Epithelial cell of esophagus (primary cell): ENCODE results near the gene CENPX.

ENCODE experiments used
- DNase-seq: peaks from one replicate; pipeline ENCODE4 v3.0.0; 2010; ENCODE audit warnings: low read depth
- H3K4me3 ChIP-seq: 2 replicates; pipeline ENCODE4 v1.5.1; 2011; ENCODE audit warnings: mild to moderate bottlenecking, low read length, control low read depth
- TF ChIP-seq, protein P1 (sequence below): IDR thresholded peaks from 2 replicates; pipeline ENCODE4 v1.5.1; 2011; ENCODE audit warnings: low read depth, mild to moderate bottlenecking, low read length, control low read depth, inconsistent platforms; ENCODE audit not compliant: insufficient read depth; ENCODE audit errors: missing control alignments

CENPX gene

DNA sequence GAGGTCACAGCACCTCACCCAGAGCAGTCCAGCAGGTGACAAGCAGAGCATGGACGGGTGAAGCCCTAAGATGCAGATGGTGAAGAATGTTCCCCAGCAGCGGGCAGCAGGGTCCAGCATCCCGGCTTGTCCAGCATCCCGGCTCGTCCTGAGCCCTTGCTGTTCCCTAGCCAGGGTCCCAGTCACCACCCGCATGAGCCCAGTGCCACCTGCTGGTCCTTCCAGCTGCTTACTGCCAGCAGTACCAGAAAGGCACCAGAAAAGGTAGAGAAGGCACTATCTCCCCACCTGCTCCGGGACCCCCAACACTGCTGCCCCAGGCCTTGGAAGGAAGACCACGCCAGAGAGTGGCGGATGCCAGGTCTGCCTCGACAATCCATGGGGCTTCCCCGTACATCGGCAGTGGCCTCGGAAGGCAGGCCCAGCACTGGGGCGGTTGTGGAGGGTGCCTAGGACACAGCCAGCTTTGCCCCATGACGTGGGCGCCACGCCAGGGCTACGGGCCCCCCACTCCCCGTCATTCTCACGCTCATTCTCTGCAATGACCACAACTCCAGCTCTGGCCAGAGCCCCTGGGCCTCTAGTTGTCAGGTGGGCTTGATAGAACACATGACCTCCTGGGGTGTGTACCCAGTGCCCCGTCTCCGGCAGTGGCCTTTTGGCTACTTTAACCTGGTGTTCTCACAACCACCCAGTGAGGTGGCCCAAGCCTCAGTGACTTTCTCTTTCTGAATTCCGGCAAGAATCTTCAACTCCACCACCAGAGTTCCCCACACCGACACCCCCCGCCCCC is 1.4 kb downstream of the CENPX start:
- DNase-seq: peak; percentile 76
- peak overlapping the region; percentile 64 for H3K4me3 ChIP-seq
- TF ChIP-seq, protein P1, sequence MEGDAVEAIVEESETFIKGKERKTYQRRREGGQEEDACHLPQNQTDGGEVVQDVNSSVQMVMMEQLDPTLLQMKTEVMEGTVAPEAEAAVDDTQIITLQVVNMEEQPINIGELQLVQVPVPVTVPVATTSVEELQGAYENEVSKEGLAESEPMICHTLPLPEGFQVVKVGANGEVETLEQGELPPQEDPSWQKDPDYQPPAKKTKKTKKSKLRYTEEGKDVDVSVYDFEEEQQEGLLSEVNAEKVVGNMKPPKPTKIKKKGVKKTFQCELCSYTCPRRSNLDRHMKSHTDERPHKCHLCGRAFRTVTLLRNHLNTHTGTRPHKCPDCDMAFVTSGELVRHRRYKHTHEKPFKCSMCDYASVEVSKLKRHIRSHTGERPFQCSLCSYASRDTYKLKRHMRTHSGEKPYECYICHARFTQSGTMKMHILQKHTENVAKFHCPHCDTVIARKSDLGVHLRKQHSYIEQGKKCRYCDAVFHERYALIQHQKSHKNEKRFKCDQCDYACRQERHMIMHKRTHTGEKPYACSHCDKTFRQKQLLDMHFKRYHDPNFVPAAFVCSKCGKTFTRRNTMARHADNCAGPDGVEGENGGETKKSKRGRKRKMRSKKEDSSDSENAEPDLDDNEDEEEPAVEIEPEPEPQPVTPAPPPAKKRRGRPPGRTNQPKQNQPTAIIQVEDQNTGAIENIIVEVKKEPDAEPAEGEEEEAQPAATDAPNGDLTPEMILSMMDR: peak; percentile 91

DNA sequence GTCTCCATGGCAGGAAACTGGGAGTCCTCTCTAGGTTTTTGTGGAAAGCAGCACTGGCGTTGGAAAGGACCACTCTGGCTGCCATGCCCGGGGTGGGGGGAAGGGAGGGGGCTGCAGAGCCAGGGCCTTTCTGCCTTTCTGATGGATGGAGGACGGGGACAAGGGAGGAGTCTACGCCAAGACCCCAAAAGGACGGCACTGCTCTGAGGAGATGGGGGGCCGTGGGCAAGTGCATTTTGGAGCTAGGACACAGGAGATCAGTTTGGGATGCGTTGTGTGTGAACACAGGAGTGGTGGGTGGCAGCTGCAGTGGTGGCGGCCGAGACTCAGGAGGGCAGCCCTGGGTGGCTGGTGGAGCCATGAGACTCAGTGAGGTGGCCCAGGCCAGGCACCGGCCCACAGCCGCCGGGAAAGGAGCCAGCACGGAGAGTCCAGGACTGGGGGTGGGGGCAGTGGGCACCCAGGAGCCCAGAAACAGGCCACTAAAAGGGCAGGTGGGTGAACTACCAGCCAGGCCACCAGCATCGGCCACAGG is 2.0 kb downstream of the CENPX start:
- H3K4me3 ChIP-seq: no peak overlapping the region
- TF ChIP-seq, protein P1: no peak

DNA sequence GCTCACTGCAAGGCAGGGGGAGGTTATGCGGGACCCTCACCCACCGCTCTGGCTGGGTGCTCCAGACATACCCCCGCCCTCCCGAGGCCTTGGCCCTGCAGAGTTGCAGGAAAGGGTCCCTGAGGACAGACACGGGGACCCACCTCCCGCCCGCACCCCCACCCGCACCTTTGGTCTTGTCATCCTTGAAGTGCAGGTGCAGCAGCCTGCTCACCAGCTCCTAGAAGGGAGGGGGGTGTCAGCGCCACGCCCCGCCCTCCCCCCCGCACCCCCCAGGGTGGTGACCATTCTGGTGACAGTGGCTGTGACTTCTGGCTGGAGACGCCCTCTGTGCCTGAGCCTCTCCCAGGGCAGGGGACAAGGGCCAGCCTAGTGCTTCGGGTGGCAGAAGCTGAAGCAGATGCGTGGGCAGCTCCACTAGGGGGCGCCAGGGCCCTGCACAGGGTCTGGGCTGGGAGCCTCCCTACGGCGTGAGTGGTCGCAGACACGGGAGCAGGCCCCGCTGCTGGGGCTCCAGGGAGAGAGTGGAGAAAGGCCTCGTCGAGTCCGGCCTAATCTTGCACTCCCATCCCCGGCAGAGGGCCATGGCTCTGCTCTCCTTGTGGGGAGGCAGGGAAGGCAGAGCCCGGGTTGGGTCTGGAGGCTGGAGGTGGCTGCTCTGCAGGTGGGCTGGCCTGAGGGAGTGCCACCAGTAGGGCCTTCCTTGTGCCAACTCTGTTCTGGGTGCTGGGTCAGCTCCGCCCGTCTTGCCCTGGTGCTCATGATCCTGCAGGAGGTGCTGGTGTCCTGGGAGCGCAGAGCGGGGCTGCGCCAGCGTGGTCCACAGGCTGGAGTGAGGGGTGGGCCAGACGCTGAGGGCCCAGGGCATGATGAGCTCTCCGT is 2.7 kb downstream of the CENPX start:
- no peak overlapping the region for H3K4me3 ChIP-seq
- TF ChIP-seq, protein P1: peak; percentile 68
- peak; percentile 52 for DNase-seq

More for the DNA sequence above, 2.0 kb downstream of the CENPX start:
- DNase-seq: no peak

DNA sequence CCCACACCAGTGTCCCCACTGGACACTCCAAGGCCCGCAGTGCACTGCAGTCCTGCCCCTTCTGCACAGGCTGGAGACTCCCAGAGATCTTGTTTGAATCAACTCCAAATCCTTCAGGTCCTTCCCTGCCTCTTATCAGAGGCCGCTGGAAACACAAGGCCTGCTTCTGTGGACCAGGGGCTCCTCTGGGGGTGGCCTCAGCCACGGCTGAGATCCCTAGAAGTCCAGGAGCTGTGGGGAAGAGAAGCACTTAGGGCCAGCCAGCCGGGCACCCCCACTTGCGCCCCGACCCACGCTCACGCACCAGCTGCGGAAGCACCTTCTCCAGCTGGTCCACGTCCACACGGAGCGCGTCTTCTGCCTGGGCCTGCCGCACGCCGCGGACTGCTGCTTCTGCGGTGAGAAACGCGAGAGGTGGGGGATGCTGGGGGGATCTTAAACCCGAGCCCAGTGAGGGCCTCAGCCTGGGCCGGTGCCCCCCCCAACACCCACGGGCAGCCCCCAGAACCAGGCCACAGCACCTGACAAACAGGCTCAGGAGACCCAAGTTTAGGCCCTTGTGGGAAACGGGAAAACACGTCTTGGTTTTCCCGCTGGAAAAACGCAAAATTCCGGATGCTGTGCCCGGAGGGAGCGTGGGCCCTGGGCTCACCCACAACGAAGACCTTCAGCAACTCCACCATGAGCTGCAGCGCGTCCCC is 3.5 kb downstream of the CENPX start:
- no peak overlapping the region for H3K4me3 ChIP-seq
- TF ChIP-seq, protein P1: no peak
- DNase-seq: no peak

DNA sequence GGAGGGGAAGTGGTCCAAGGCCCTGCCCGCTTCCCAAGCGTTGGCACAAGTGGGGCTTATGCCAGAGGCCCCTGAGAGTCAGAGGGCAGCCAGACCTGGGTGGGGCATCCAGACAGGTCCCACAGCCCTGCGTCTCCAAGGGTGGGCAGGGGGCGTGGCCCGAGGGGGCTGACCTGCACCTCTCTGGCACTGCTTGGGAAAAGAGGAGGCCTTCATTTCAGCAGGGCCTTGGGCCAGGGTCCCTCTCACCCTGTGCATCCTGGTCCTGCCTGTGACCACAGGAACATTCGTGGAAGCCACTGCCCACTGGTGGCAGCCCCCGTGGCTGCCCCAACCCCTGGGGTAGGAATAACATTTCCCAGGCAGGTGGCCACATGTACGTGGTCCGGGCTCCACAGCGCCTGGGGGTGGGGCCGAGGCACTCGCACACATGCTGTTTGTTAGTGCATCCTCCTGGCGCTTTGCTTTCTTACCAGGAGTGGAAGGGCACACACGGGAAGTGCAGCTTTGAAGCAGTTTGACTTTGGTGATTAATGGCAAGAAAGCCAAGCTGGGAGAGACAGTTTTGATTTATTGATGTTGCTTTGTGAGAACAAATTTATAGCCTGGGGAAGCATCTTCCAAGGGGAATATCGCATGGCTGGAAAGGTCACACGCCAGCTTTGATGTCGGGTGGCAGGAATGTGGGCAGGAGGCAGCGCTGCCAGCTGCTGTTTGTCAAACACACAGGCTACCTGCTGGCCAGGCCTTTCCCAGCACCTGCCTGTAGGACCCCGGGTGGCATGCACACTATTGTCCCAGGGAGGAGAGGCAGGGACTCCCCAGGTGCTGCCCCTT is 4.3 kb downstream of the CENPX start:
- no peak for DNase-seq
- no peak overlapping the region for H3K4me3 ChIP-seq
- TF ChIP-seq, protein P1: no peak
